SK-N-SH treated with all-trans-retinoic acid at 6 μM for 48 hours (cell line): ENCODE measurements around the gene TGM3.

Source experiments
- CSRNP3 ChIP-seq: fragments of 250-450 bp; sonication (Bioruptor Pico); IDR thresholded peaks from 2 replicates; pipeline ENCODE4 v1.5.1; 2021; ENCODE audit warnings: mild to moderate bottlenecking, moderate library complexity
- ESRRG ChIP-seq: fragments of 250-450 bp; sonication (Bioruptor Pico); IDR thresholded peaks from 2 replicates; pipeline ENCODE4 v1.6.1; 2021; ENCODE audit warnings: mild to moderate bottlenecking
- PATZ1 ChIP-seq: fragments of 250-450 bp; sonication (Bioruptor Pico); IDR thresholded peaks from 2 replicates; pipeline ENCODE4 v1.8.0; 2020; ENCODE audit warnings: mild to moderate bottlenecking, moderate library complexity, borderline replicate concordance
- RARB ChIP-seq: fragments of 250-450 bp; sonication (Bioruptor Pico); IDR thresholded peaks from 2 replicates; pipeline ENCODE4 v1.8.0; 2021; ENCODE audit warnings: mild to moderate bottlenecking, moderate library complexity
- SNAI2 ChIP-seq: fragments of 250-450 bp; sonication (Bioruptor Pico); IDR thresholded peaks from 2 replicates; pipeline ENCODE4 v1.5.0; 2020; ENCODE audit warnings: mild to moderate bottlenecking, moderate library complexity
- TOX ChIP-seq: fragments of 250-450 bp; sonication (Bioruptor Pico); IDR thresholded peaks from 2 replicates; pipeline ENCODE4 v1.8.0; 2021; ENCODE audit warnings: mild to moderate bottlenecking, moderate library complexity, borderline replicate concordance
- TSHZ2 ChIP-seq: fragments of 250-450 bp; sonication (Bioruptor Pico); IDR thresholded peaks from 2 replicates; pipeline ENCODE4 v1.5.0; 2020; ENCODE audit warnings: mild to moderate bottlenecking, moderate library complexity
- ZNF565 ChIP-seq: fragments of 450-650 bp; formaldehyde crosslinking; conservative IDR thresholded peaks from 2 replicates; pipeline ENCODE4 v1.5.0; 2020; ENCODE audit warnings: low read depth, mild to moderate bottlenecking, moderate library complexity

- no peak for TF ChIP-seq PATZ1 (CRISPR knock-in tag)
- no peak for TF ChIP-seq ZNF565 (CRISPR knock-in tag)
- TF ChIP-seq RARB (CRISPR knock-in tag) = no peak
- no peak for TF ChIP-seq ESRRG (CRISPR knock-in tag)
- no peak for TF ChIP-seq SNAI2
- no peak for TF ChIP-seq TSHZ2 (CRISPR knock-in tag)
- TF ChIP-seq TOX (CRISPR knock-in tag) = no peak
- TF ChIP-seq CSRNP3 = no peak
These were observed 2.3 kb downstream of the TGM3 start for GRCh38 chr20:2298116-2298515.
